GM12878 (cell line): ENCODE results near the gene SCAND1. TPM values are rescaled to one million over a fixed set of nuclear protein-coding genes. Genes with fewer than 3 reads are reported as not detected.

ENCODE experiments used
- ATAC-seq: fragments of 200-7000 bp; cut with Tn5 transposase; 3 replicates; pipeline ENCODE4 v1.9.1; 2020; ENCODE audit warnings: mild to moderate bottlenecking, moderate library complexity
- BruUV-seq: library from RNA; stranded (reverse); fragments of 400-500 nt; replicated peaks from 2 replicates; lab custom pipeline; 2021; lab: Mats Ljungman, UMichigan
- CTCF ChIA-PET: fragments of 300-600 bp; sonication (Branson Sonifier 250); formaldehyde crosslinking; extraction: SDS; loops from one replicate; lab custom pipeline; 2021; ENCODE audit warnings: inconsistent platforms; lab: Yijun Ruan, JAX
- POLR2A ChIA-PET: fragments of 350-600 bp; formaldehyde crosslinking; extraction: SDS; loops from one replicate; lab custom pipeline; 2021; ENCODE audit warnings: inconsistent platforms; lab: Charles Lee
- RAD21 ChIA-PET: fragments of 300-600 bp; sonication (Branson Sonifier 250); formaldehyde crosslinking; loops from one replicate; lab custom pipeline; 2023; ENCODE audit warnings: antibody characterized with exemption; ENCODE audit not compliant: unreplicated experiment; lab: Charles Lee
- SMC1A ChIA-PET: fragments of 300-600 bp; sonication (Branson Sonifier 250); formaldehyde crosslinking; loops from one replicate; lab custom pipeline; 2023; ENCODE audit not compliant: unreplicated experiment, uncharacterized antibody; lab: Charles Lee
- DNase-seq: peaks from one replicate; pipeline ENCODE4 v3.0.0-alpha.2; 2011; ENCODE audit warnings: low read depth, low spot score
- FAIRE-seq: peaks from 3 replicates; lab custom pipeline; 2011; peaks lifted over from hg19 to GRCh38; lab: Jason Lieb, UNC
- H2AFZ ChIP-seq: 2 replicates; pipeline ENCODE4 v1.6.0; 2011; ENCODE audit warnings: low read depth, low read length, control low read depth; ENCODE audit not compliant: control insufficient read depth
- H3K27ac ChIP-seq: 2 replicates; pipeline ENCODE4 v1.5.1; 2011; ENCODE audit warnings: control low read depth; ENCODE audit not compliant: control insufficient read depth, insufficient read depth
- H3K27me3 ChIP-seq, 2 experiments: replicated peaks in 1 of 2; 2 replicates each; pipeline versions ENCODE4 v1.6.0 to v1.6.1; 2011; ENCODE audit warnings: low read length in 1 of 2; ENCODE audit not compliant: control insufficient read depth in 2 of 2, insufficient read depth in 2 of 2
- H3K36me3 ChIP-seq, 2 experiments: 2 replicates each; pipeline ENCODE4 v1.5.1; 2011; ENCODE audit warnings: low read length in 1 of 2; ENCODE audit not compliant: control insufficient read depth in 2 of 2, insufficient read depth in 2 of 2
- H3K4me1 ChIP-seq: 2 replicates; pipeline ENCODE4 v1.6.1; 2011; ENCODE audit warnings: mild to moderate bottlenecking, low read length, moderate library complexity, mixed read lengths; ENCODE audit not compliant: control insufficient read depth, insufficient read depth
- H3K4me2 ChIP-seq: 2 replicates; pipeline ENCODE4 v1.6.0; 2011; ENCODE audit warnings: control low read depth; ENCODE audit not compliant: control insufficient read depth, insufficient read depth
- H3K4me3 ChIP-seq: fragments of 200-600 bp; sonication (generic); 2 replicates; pipeline ENCODE4 v1.5.1; 2016
- H3K79me2 ChIP-seq: 2 replicates; pipeline ENCODE4 v1.6.0; 2011; ENCODE audit warnings: low read length; ENCODE audit not compliant: control insufficient read depth, insufficient read depth
- H3K9ac ChIP-seq: 2 replicates; pipeline ENCODE4 v1.8.0; 2011; ENCODE audit warnings: low read length, control low read depth, mixed read lengths; ENCODE audit not compliant: control insufficient read depth, insufficient read depth
- H3K9me3 ChIP-seq: replicated peaks from 3 replicates; pipeline ENCODE4 v1.5.1; 2011; ENCODE audit warnings: mild to moderate bottlenecking, low read length; ENCODE audit not compliant: control insufficient read depth, insufficient read depth
- H4K20me1 ChIP-seq: 2 replicates; pipeline ENCODE4 v1.6.0; 2011; ENCODE audit not compliant: control insufficient read depth, insufficient read depth
- EP300 ChIP-seq, 2 experiments: fragments of 150-350 bp in 1 of 2; IDR thresholded peaks; 2 replicates each; pipeline ENCODE4 v1.6.1; 2011 to 2012; ENCODE audit warnings: low read depth in 2 of 2, low read length in 2 of 2, borderline replicate concordance in 1 of 2, improper control_type of control experiment in 1 of 2, inconsistent platforms in 1 of 2; ENCODE audit not compliant: control insufficient read depth in 1 of 2
- ETV6 ChIP-seq, 2 experiments: fragments of 450-650 bp in 1 of 2; IDR thresholded peaks in 1 of 2; conservative IDR thresholded peaks in 1 of 2; 2 replicates each; pipeline ENCODE4 v1.6.1; 2014; ENCODE audit warnings: antibody characterized with exemption in 1 of 2, borderline replicate concordance in 1 of 2, low read depth in 1 of 2, mild to moderate bottlenecking in 1 of 2, moderate library complexity in 1 of 2
- FOXK2 ChIP-seq: fragments of 450-650 bp; IDR thresholded peaks from 2 replicates; pipeline ENCODE4 v1.6.1; 2017; ENCODE audit warnings: mild to moderate bottlenecking, moderate library complexity
- JUNB ChIP-seq: IDR thresholded peaks from 2 replicates; pipeline ENCODE4 v1.6.1; 2016; ENCODE audit warnings: antibody characterized with exemption, mild to moderate bottlenecking
- MYB ChIP-seq: fragments of 150-350 bp; IDR thresholded peaks from 2 replicates; pipeline ENCODE4 v1.6.1; 2014; ENCODE audit warnings: mild to moderate bottlenecking, low read depth, low read length, borderline replicate concordance
- NBN ChIP-seq: fragments of 450-650 bp; IDR thresholded peaks from 2 replicates; pipeline ENCODE4 v1.6.1; 2016
- NR2C1 ChIP-seq: fragments of 450-650 bp; IDR thresholded peaks from 2 replicates; pipeline ENCODE4 v1.6.1; 2017; ENCODE audit warnings: antibody characterized with exemption, mild to moderate bottlenecking, moderate library complexity
- NR2C2 ChIP-seq: IDR thresholded peaks from 2 replicates; pipeline ENCODE4 v1.6.1; 2011; ENCODE audit warnings: borderline replicate concordance, low read depth; ENCODE audit not compliant: control insufficient read depth, insufficient read length
- POU2F2 ChIP-seq: IDR thresholded peaks from 3 replicates; pipeline ENCODE4 v1.6.1; 2011; ENCODE audit warnings: low read depth, mild to moderate bottlenecking, low read length, borderline replicate concordance
- SMARCA5 ChIP-seq: fragments of 450-650 bp; IDR thresholded peaks from 2 replicates; pipeline ENCODE4 v1.6.1; 2017; ENCODE audit warnings: mild to moderate bottlenecking
- SMC3 ChIP-seq: IDR thresholded peaks from 2 replicates; pipeline ENCODE4 v1.6.1; 2011; ENCODE audit warnings: low read length, improper control_type of control experiment, borderline replicate concordance
- ZNF592 ChIP-seq: fragments of 450-650 bp; IDR thresholded peaks from 2 replicates; pipeline ENCODE4 v1.6.1; 2017; ENCODE audit warnings: mild to moderate bottlenecking, moderate library complexity
- ZNF687 ChIP-seq: fragments of 450-650 bp; IDR thresholded peaks from 2 replicates; pipeline ENCODE4 v1.6.1; 2017; ENCODE audit warnings: mild to moderate bottlenecking, moderate library complexity
- WGBS: methylation state at CpG from one replicate; pipeline ENCODE4 v1.1.6; 2016; ENCODE audit warnings: low lambda C conversion rate; ENCODE audit not compliant: insufficient replicate concordance, insufficient coverage; ENCODE audit errors: missing lambda C conversion rate; 5-methylcytosine and 5-hydroxymethylcytosine counted together
- in situ Hi-C: fragments of 300-500 bp; cut with MboI; formaldehyde crosslinking; loops from 9 replicates; pipeline ENCODE4 v1.14.3; 2018; ENCODE audit warnings: mixed read lengths
- intact Hi-C: fragments of 100-400 bp; cut with micrococcal nuclease; formaldehyde crosslinking; loops from one replicate; pipeline ENCODE4 v1.14.2; 2022; ENCODE audit not compliant: unreplicated experiment
- polyA plus RNA-seq, 11 experiments: library from polyadenylated mRNA; depleted of rRNA in 4 of 11; unstranded in 6 of 11; stranded (reverse) in 5 of 11; fragments of >200 nt; fragmentation: Nextera tagmentation in 4 of 11; fragmentation: Illumina TruSeq in 1 of 11; extraction: Ambion mirVana in 4 of 11; extraction: Trizol in 1 of 11; gene quantifications; 1 replicate in 1 of 11; 2 replicates in 10 of 11; pipeline versions ENCODE4 v1.2.1 to v1.2.3, GENCODE V29; 2011 to 2016; ENCODE audit warnings: inconsistent platforms in 2 of 11, missing spikeins in 2 of 11, low read depth in 1 of 11
- total RNA-seq, 4 experiments: library from RNA; depleted of rRNA in 3 of 4; stranded (reverse); fragments of >200 nt in 3 of 4; fragmentation: Illumina TruSeq in 1 of 4; extraction: Trizol in 1 of 4; gene quantifications; 2 replicates each; pipeline versions ENCODE4 v1.2.1 to v1.2.3, GENCODE V29; 2013 to 2021

The SCAND1 gene
- total and polyA plus RNA-seq, 10 of the 15 experiments (the other 5 are each of a cell fraction or from before 2014, with no cell fraction given) = 0.08 to 117 (median 25.9) TPM

GRCh38 chr20:35912881-35913280 is 41.4 kb downstream of the SCAND1 start (continued):
- no peak for TF ChIP-seq FOXK2
- TF ChIP-seq ZNF687 = no peak
- TF ChIP-seq POU2F2 = no peak
- TF ChIP-seq MYB = no peak

GRCh38 chr20:35910254-35910653 is 44.0 kb downstream of the SCAND1 start:
- DNase-seq = no peak
- ChIA-PET SMC1A (interaction anchor here (2.6 kb wide), 1 partner anchor 15 kb away, joined by 11 read pairs; no protein-coding TSS in a partner anchor), RAD21 (interaction anchor here (1.2 to 1.3 kb wide), 2 partner anchors 16 to 211 kb away, joined by 3 to 5 read pairs; partner anchors contain the start of genes NFS1 and ROMO1), POLR2A (interaction anchor here (0.6 to 1.6 kb wide), 2 partner anchors 43 to 295 kb away, joined by 3 to 4 read pairs; partner anchors contain the start of gene SPAG4), CTCF (interaction anchor here (1.3 kb wide), 1 partner anchor 38 kb away, joined by 3 read pairs; no protein-coding TSS in a partner anchor)
- no peak for ATAC-seq
- no peak overlapping the region for H3K9ac ChIP-seq
- H3K79me2 ChIP-seq = no peaks in the 10 kb centered on the region
- WGBS = 95% methylated on average over 3 of the region's 3 CpGs
- peaks cover 22% of the 10 kb centered on the region for H3K4me1 ChIP-seq
- in situ Hi-C loops (no loop called here), intact Hi-C loops (no loop called here)
- H2AFZ ChIP-seq = no peak overlapping the region
- BruUV-seq = no TSS peak
- no peaks in the 10 kb centered on the region for H3K9me3 ChIP-seq
- no peak overlapping the region for H3K27ac ChIP-seq
- H3K4me3 ChIP-seq = no peak overlapping the region
- H3K27me3 ChIP-seq = no peaks in the 10 kb centered on the region
- no peaks in the 10 kb centered on the region for H4K20me1 ChIP-seq
- no peak overlapping the region for H3K4me2 ChIP-seq
- H3K36me3 ChIP-seq = peaks cover 4 to 16% of the 10 kb centered on the region in 2 experiments; a peak in 3 of 4 replicates
- no peak for FAIRE-seq
- TF ChIP-seq NR2C2 = no peak
- no peak for TF ChIP-seq SMARCA5
- no peak for TF ChIP-seq NBN
- TF ChIP-seq EP300 (IDR thresholded peaks at IDR 0.05; ENCODE audit: borderline replicate concordance in 1 of 2, control insufficient read depth in 1 of 2, low read depth in 2 of 2, low read length in 2 of 2) = no peak
- TF ChIP-seq ETV6 (conservative IDR thresholded peaks at IDR 0.05 in 1 of 2, IDR thresholded peaks at IDR 0.05 in 1 of 2; ENCODE audit: borderline replicate concordance in 1 of 2, low read depth in 1 of 2) = no peak
- no peak for TF ChIP-seq SMC3
- TF ChIP-seq NR2C1 = no peak
- TF ChIP-seq JUNB = no peak
- TF ChIP-seq ZNF592 = no peak
